ENCODE measurements around the gene DCHS2. TPM values are rescaled to one million over a fixed set of nuclear protein-coding genes. Genes with fewer than 3 reads are reported as not detected.

DCHS2 gene
- total and polyA plus RNA-seq, 2 of the 8 experiments (the other 6 are each of a cell fraction or from before 2014, with no cell fraction given), result 0.54 to 2.6 TPM

DNA sequence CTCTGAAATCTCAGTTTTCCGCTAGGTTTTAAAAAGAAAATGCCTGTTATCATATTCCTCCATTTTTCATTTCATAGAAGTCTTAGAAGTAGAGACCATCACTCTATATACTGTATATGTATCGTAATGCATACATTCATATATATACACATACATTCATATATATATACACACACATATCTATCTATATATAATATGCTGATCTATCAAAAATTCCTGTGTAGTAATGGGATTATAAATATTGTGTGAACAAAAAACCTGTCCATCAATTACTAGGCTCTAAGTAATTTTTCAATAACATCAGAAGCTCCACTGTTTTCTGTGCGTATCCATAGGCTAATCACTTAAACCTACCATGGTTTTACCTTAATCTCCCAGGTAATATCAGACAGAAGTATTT lies 150.2 kb downstream of the DCHS2 start (continued):
- TF ChIP-seq BCL11A (IDR thresholded peaks at IDR 0.05; ENCODE audit: low read depth in 2 of 2, low read length in 2 of 2) (no peak), CHD2 (IDR thresholded peaks at IDR 0.05; ENCODE audit: low read length) (no peak)
- TF ChIP-seq, protein P1, sequence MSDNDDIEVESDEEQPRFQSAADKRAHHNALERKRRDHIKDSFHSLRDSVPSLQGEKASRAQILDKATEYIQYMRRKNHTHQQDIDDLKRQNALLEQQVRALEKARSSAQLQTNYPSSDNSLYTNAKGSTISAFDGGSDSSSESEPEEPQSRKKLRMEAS (IDR thresholded peaks at IDR 0.05), result no peak

Data from H1 (cell line).